Activated CD8-positive, alpha-beta T cell treated with anti-CD3 and anti-CD28 coated beads for 36 hours (primary cell): Measurements from ENCODE around the gene FAF1. TPM values are rescaled to one million over a fixed set of nuclear protein-coding genes. Genes with fewer than 3 reads are reported as not detected.

ENCODE experiments used
- ATAC-seq: fragments of 200-7000 bp; cut with Tn5 transposase; one replicate; pipeline ENCODE4 v1.10.0; 2021; ENCODE audit warnings: mild to moderate bottlenecking, moderate library complexity
- CTCF ChIA-PET: fragments of 350-600 bp; sonication (Branson Sonifier 250); formaldehyde crosslinking; loops from one replicate; lab custom pipeline; 2021; ENCODE audit warnings: antibody characterized with exemption; lab: Charles Lee
- POLR2A ChIA-PET: fragments of 350-600 bp; sonication (Branson Sonifier 250); formaldehyde crosslinking; loops from one replicate; lab custom pipeline; 2021; ENCODE audit warnings: antibody characterized with exemption; lab: Charles Lee
- DNase-seq: peaks from one replicate; pipeline ENCODE4 v3.0.0-alpha.2; 2020
- H3K27ac Mint-ChIP-seq: one replicate; pipeline ENCODE4 v1.8.0; 2021; ENCODE audit warnings: mild to moderate bottlenecking, mixed read lengths
- H3K27me3 Mint-ChIP-seq: one replicate; pipeline ENCODE4 v1.8.0; 2021; ENCODE audit warnings: mixed read lengths
- H3K36me3 Mint-ChIP-seq: one replicate; pipeline ENCODE4 v1.8.0; 2021; ENCODE audit warnings: low read depth, mixed read lengths
- H3K4me1 Mint-ChIP-seq: one replicate; pipeline ENCODE4 v1.8.0; 2021; ENCODE audit warnings: low read depth, mixed read lengths
- H3K4me3 Mint-ChIP-seq: one replicate; pipeline ENCODE4 v1.8.0; 2021; ENCODE audit warnings: mild to moderate bottlenecking, moderate library complexity, mixed read lengths
- H3K9me3 Mint-ChIP-seq: one replicate; pipeline ENCODE4 v1.8.0; 2021; ENCODE audit warnings: mixed read lengths
- intact Hi-C: fragments of 100-400 bp; cut with micrococcal nuclease; formaldehyde crosslinking; loops from one replicate; pipeline ENCODE4 v1.10.0; 2022
- total RNA-seq, 2 experiments: library from RNA; stranded (reverse); gene quantifications; one replicate each; pipeline ENCODE4 v1.2.3, GENCODE V29; 2021
- TF ChIP-seq, protein P1 (sequence below): fragments of 200-600 bp; IDR thresholded peaks from one replicate; pipeline ENCODE4 v1.8.0; 2022; ENCODE audit warnings: antibody characterized with exemption, mild to moderate bottlenecking

FAF1 gene
- total RNA-seq, 2 experiments from 2014 or later: 82.2 to 87.0 TPM

DNA sequence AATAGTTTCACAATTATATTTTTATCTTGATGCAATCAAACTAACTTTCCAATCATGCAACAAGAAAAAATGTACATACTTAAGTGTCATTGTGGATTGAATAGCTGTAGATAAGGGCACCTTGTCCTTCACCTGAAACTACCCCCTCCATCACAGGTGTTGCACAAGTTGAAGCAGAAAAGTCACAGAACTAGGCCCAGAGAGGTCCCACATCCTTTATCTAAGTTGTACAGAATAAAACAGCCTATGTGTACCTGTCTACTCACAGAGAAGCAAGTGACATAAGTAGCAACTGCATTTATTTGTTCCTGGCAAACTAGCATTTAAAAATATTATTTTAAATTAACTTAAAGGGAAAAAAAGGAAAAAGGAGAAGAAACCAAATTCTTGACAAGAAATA lies 256.8 kb downstream of the FAF1 start:
- Mint-ChIP-seq H3K4me1 (peaks cover 4% of the 10 kb centered on the region), H3K9me3 (no peaks in the 10 kb centered on the region), H3K27ac (no peak overlapping the region), H3K27me3 (no peaks in the 10 kb centered on the region), H3K4me3 (no peak overlapping the region), H3K36me3 (no peaks in the 10 kb centered on the region)
- ATAC-seq (no peak), DNase-seq (no peak)
- TF ChIP-seq, protein P1, sequence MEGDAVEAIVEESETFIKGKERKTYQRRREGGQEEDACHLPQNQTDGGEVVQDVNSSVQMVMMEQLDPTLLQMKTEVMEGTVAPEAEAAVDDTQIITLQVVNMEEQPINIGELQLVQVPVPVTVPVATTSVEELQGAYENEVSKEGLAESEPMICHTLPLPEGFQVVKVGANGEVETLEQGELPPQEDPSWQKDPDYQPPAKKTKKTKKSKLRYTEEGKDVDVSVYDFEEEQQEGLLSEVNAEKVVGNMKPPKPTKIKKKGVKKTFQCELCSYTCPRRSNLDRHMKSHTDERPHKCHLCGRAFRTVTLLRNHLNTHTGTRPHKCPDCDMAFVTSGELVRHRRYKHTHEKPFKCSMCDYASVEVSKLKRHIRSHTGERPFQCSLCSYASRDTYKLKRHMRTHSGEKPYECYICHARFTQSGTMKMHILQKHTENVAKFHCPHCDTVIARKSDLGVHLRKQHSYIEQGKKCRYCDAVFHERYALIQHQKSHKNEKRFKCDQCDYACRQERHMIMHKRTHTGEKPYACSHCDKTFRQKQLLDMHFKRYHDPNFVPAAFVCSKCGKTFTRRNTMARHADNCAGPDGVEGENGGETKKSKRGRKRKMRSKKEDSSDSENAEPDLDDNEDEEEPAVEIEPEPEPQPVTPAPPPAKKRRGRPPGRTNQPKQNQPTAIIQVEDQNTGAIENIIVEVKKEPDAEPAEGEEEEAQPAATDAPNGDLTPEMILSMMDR: no peak
- intact Hi-C loops: no loop called here
- POLR2A ChIA-PET: no interaction called here
- CTCF ChIA-PET: interaction anchor here (1.1 to 2.4 kb wide), 4 partner anchors 40 to 486 kb away, joined by 3 to 6 read pairs (median 4); no protein-coding TSS in a partner anchor

DNA sequence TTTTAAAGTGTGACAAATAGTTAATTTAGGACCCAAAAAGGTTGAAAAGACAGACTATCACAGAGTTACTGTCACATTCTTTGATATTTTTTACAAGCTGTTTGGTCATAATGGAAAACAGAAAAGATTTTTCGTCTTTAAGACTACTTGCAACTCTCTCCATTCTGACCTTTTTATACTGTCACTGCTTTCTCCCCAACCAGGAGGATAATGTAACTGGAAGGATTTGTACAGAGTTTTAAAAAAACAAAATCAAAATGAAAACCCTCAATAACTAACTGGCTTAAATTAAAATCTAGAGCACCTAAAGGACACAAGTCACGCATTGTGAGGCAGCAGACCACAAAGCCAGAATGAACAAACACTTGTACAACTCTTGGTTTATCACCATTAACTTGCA lies 257.7 kb downstream of the FAF1 start:
- Mint-ChIP-seq H3K4me3 (no peak overlapping the region), H3K27me3 (no peaks in the 10 kb centered on the region), H3K27ac (no peak overlapping the region), H3K9me3 (no peaks in the 10 kb centered on the region), H3K36me3 (no peaks in the 10 kb centered on the region), H3K4me1 (no peaks in the 10 kb centered on the region)
- CTCF ChIA-PET: interaction anchor here (0.8 to 2.0 kb wide), 2 partner anchors 331 to 335 kb away, joined by 3 to 4 read pairs; no protein-coding TSS in a partner anchor
- POLR2A ChIA-PET: no interaction called here
- DNase-seq (no peak), ATAC-seq (no peak)
- TF ChIP-seq, protein P1: no peak
- intact Hi-C loops: no loop called here

DNA sequence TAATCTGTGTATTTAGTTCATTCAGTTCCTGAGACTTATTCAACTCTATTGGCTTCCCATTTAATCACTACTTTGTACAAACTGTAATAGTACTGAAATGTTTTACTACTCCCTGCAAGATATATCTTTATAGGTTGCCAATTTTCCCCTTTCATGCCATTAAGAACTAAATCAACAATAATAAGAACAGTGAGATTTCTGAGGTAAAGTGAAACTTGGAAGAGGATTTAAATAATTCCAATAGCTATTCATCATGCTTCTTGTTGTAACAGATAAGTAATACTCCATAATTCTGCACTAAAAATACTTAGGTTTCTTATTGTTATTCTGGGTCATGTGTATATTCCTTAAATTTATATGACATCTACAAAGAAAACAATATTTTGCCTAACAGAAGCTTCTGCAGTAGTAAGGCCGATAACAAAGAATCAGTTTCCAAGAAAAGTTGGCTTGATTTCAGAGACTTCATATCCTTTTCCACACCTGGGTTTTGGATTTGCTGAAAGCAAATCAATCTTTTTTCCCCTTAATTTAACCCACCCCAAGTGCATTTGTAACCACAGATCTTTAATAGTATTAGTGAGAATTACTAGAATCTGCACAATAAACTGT lies 258.3 kb downstream of the FAF1 start:
- Mint-ChIP-seq H3K9me3 (no peaks in the 10 kb centered on the region), H3K27ac (no peak overlapping the region), H3K4me1 (no peaks in the 10 kb centered on the region), H3K36me3 (no peaks in the 10 kb centered on the region), H3K27me3 (no peaks in the 10 kb centered on the region), H3K4me3 (no peak overlapping the region)
- TF ChIP-seq, protein P1: no peak
- DNase-seq (no peak), ATAC-seq (no peak)
- ChIA-PET CTCF (interaction anchor here (0.8 kb wide), 1 partner anchor 334 kb away, joined by 3 read pairs; no protein-coding TSS in a partner anchor), POLR2A (no interaction called here)
- intact Hi-C loops: no loop called here

DNA sequence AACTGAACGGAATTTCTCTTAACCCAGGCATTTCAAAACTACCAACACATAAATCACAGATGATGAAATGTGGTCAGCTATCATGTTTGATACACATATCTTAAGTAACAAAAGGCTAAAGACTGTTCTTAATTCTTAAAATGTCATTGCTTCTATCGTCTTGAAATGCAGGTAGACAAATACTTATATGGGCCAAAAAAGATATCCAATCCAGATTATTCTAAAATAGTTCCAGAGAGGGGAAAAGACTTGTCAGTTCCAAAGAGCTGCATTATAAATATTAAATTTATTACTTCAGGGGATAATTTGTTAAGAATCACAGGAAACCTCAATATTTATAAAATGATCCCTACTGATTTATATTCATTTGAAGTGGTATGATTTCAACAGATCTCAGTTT lies 259.4 kb downstream of the FAF1 start:
- H3K4me3 Mint-ChIP-seq: no peak overlapping the region
- H3K9me3 Mint-ChIP-seq: no peaks in the 10 kb centered on the region
- TF ChIP-seq, protein P1: no peak
- H3K27me3 Mint-ChIP-seq: no peaks in the 10 kb centered on the region
- DNase-seq (no peak), ATAC-seq (no peak)
- ChIA-PET CTCF (no interaction called here), POLR2A (no interaction called here)
- H3K27ac Mint-ChIP-seq: no peak overlapping the region
- intact Hi-C loops: no loop called here
- H3K4me1 Mint-ChIP-seq: no peaks in the 10 kb centered on the region
- H3K36me3 Mint-ChIP-seq: no peaks in the 10 kb centered on the region

DNA sequence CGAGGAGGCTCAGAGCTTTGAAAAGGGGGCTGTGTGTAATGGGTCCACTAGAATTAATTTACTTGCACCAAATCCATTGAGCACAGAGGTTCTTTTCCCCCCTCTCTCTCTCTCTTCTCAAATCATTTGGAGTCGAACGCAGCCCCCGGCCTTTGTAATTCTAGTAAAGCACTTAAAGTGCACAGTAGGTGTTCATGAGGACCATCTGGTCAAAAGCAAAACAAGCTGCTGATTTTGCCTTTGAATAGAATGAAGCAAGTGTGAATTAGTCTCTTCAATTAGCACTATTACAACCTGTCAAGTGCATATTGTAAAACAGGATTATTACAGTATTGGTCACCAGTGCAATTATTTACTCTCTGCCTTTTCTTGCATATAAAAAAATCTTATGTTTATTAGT lies 259.9 kb downstream of the FAF1 start:
- Mint-ChIP-seq H3K36me3 (no peaks in the 10 kb centered on the region), H3K27ac (no peak overlapping the region), H3K9me3 (no peaks in the 10 kb centered on the region), H3K27me3 (no peaks in the 10 kb centered on the region), H3K4me3 (no peak overlapping the region), H3K4me1 (no peaks in the 10 kb centered on the region)
- ChIA-PET POLR2A (no interaction called here), CTCF (no interaction called here)
- ATAC-seq: no peak
- DNase-seq: no peak
- intact Hi-C loops: no loop called here
- TF ChIP-seq, protein P1: no peak
